PC-3 (cell line): ENCODE results near the gene USH1C. TPM values are rescaled to one million over a fixed set of nuclear protein-coding genes. Genes with fewer than 3 reads are reported as not detected.

Experiments
- ATAC-seq: fragments of 200-7000 bp; cut with Tn5 transposase; 2 replicates; pipeline ENCODE4 v1.9.1; 2020; ENCODE audit warnings: mild to moderate bottlenecking, moderate library complexity
- BruUV-seq: library from RNA; stranded (reverse); fragments of 400-500 nt; replicated peaks from 2 replicates; lab custom pipeline; 2021; lab: Mats Ljungman, UMichigan
- CTCF ChIA-PET: fragments of 300-600 bp; sonication (Branson Sonifier 250); formaldehyde crosslinking; loops from one replicate; lab custom pipeline; 2022; ENCODE audit warnings: antibody characterized with exemption; lab: Charles Lee
- POLR2A ChIA-PET: fragments of 300-600 bp; sonication (Branson Sonifier 250); formaldehyde crosslinking; loops from one replicate; lab custom pipeline; 2022; ENCODE audit warnings: antibody characterized with exemption; ENCODE audit not compliant: unreplicated experiment; lab: Charles Lee
- DNase-seq: peaks from one replicate; pipeline ENCODE4 v3.0.0-alpha.2; 2015
- H2AFZ ChIP-seq: fragments of 300-600 bp; sonication (generic); 2 replicates; pipeline ENCODE4 v1.6.0; 2016; ENCODE audit warnings: antibody characterized with exemption, low read length
- H3F3A ChIP-seq: fragments of 300-600 bp; sonication (generic); one replicate; pipeline ENCODE4 v1.6.0; 2017; ENCODE audit warnings: antibody characterized with exemption, low read length, control low read depth, mild to moderate bottlenecking; ENCODE audit not compliant: unreplicated experiment
- H3K27ac ChIP-seq: fragments of 300-600 bp; sonication (generic); 2 replicates; pipeline ENCODE4 v1.5.1; 2016; ENCODE audit warnings: mild to moderate bottlenecking, low read length
- H3K27me3 ChIP-seq: fragments of 300-600 bp; sonication (generic); 2 replicates; pipeline ENCODE4 v1.6.1; 2016; ENCODE audit warnings: low read length, mixed read lengths
- H3K36me3 ChIP-seq: fragments of 300-600 bp; sonication (generic); 2 replicates; pipeline ENCODE4 v1.6.1; 2016; ENCODE audit warnings: low read depth, mixed run types, low read length, mixed read lengths
- H3K4me1 ChIP-seq: fragments of 300-600 bp; sonication (generic); 2 replicates; pipeline ENCODE4 v1.5.1; 2016; ENCODE audit warnings: low read length; ENCODE audit not compliant: insufficient read depth
- H3K4me2 ChIP-seq: fragments of 300-600 bp; sonication (generic); 2 replicates; pipeline ENCODE4 v1.6.0; 2016; ENCODE audit warnings: low read length
- H3K4me3 ChIP-seq: fragments of 300-600 bp; sonication (generic); 2 replicates; pipeline ENCODE4 v1.5.1; 2016; ENCODE audit warnings: mild to moderate bottlenecking, low read length, mixed read lengths
- H3K79me2 ChIP-seq: fragments of 300-600 bp; sonication (generic); 2 replicates; pipeline ENCODE4 v1.6.1; 2017; ENCODE audit warnings: low read length, mixed read lengths
- H3K9ac ChIP-seq: fragments of 300-600 bp; sonication (generic); 2 replicates; pipeline ENCODE4 v1.6.0; 2016; ENCODE audit warnings: mild to moderate bottlenecking, low read length
- H3K9me2 ChIP-seq: fragments of 300-600 bp; sonication (generic); replicated peaks from 2 replicates; pipeline ENCODE4 v1.6.1; 2016; ENCODE audit warnings: mixed run types, low read length, mixed read lengths
- H3K9me3 ChIP-seq: fragments of 300-600 bp; sonication (generic); 2 replicates; pipeline ENCODE4 v1.6.1; 2016; ENCODE audit warnings: low read length, mixed read lengths
- H4K20me1 ChIP-seq: fragments of 300-600 bp; sonication (generic); 2 replicates; pipeline ENCODE4 v1.6.1; 2016; ENCODE audit warnings: low read length, mixed read lengths
- EZH2 ChIP-seq: fragments of 300-600 bp; sonication (generic); IDR thresholded peaks from one replicate; pipeline ENCODE4 v1.6.1; 2017; ENCODE audit warnings: antibody characterized with exemption, mild to moderate bottlenecking, low read length; ENCODE audit not compliant: unreplicated experiment
- EZH2phosphoT487 ChIP-seq: fragments of 300-600 bp; sonication (generic); IDR thresholded peaks from 2 replicates; pipeline ENCODE4 v1.6.1; 2018; ENCODE audit warnings: mild to moderate bottlenecking, antibody characterized with exemption, low read length, borderline replicate concordance
- intact Hi-C: fragments of 100-400 bp; cut with micrococcal nuclease; formaldehyde crosslinking; loops from 2 replicates; pipeline ENCODE4 v1.9.0; 2023
- total RNA-seq: library from RNA; depleted of rRNA; stranded (reverse); fragments of >200 nt; gene quantifications from 2 replicates; pipeline ENCODE4 v1.2.3, GENCODE V29; 2014
- TF ChIP-seq, protein P1 (sequence below): fragments of 300-600 bp; sonication (generic); conservative IDR thresholded peaks from 2 replicates; pipeline ENCODE4 v1.5.1; 2017; ENCODE audit warnings: antibody characterized with exemption, low read depth, mild to moderate bottlenecking, low read length

The USH1C gene
- total RNA-seq, 1 experiment from 2014 or later: not detected

DNA sequence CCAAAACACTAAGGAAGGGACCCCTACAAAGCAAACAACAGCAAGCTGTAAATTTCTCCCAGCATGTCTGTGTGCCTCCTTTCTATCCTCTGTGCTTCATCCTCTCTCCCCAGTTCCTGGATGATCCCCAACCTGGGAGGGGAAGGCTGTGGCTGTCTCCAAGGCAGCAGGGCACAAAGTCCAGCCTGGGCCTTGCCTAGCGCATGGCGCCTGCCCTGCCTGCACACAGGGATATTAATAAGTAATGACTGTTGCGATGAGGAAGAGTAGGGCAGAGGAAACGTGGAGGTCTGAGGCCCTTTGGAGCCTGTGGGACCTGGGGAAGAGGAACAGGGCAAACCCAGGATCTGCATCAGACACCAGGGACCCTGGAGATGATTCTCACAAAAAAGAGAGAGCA is 2.0 kb downstream of the USH1C start:
- H3K4me2 ChIP-seq: no peak overlapping the region
- CTCF ChIA-PET: no interaction called here

DNA sequence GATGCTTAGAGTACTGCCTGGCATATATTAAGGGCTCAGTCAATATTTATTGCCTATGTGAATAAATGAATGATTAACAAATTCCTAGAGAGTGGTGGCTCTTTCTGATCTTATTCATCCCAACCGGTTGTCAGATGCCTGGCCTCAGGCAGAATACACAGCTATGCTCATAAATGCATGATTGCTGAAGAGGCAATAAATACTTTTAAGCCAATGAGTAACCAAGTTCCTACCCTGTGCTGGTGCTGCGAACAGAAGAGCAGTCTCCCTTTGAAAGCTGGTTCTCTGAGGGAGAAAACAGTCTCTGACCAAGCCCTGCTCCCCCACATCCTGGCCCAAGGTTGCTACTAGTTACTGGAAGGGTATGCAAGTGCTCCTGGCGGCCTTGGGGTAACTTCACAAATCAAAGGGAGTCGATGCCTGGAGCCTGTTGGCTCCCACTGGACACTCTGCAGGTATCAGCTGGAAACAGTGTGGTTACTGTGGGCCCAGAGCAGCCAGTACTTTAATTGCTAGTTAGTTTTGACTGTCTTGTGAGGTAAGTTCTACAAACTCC is 2.8 kb downstream of the USH1C start:
- Histone ChIP-seq H3K27me3 (peaks cover 18% of the 10 kb centered on the region), H3K9me3 (no peaks in the 10 kb centered on the region), H3K9ac (no peak overlapping the region), H3K36me3 (no peaks in the 10 kb centered on the region), H2AFZ (no peak overlapping the region), H3K4me2 (no peak overlapping the region), H3K9me2 (no peaks in the 10 kb centered on the region), H3F3A (no peaks in the 10 kb centered on the region), H3K4me1 (no peaks in the 10 kb centered on the region), H3K4me3 (no peak overlapping the region), H3K27ac (no peak overlapping the region), H4K20me1 (no peaks in the 10 kb centered on the region), H3K79me2 (no peaks in the 10 kb centered on the region)
- TF ChIP-seq, protein P1, sequence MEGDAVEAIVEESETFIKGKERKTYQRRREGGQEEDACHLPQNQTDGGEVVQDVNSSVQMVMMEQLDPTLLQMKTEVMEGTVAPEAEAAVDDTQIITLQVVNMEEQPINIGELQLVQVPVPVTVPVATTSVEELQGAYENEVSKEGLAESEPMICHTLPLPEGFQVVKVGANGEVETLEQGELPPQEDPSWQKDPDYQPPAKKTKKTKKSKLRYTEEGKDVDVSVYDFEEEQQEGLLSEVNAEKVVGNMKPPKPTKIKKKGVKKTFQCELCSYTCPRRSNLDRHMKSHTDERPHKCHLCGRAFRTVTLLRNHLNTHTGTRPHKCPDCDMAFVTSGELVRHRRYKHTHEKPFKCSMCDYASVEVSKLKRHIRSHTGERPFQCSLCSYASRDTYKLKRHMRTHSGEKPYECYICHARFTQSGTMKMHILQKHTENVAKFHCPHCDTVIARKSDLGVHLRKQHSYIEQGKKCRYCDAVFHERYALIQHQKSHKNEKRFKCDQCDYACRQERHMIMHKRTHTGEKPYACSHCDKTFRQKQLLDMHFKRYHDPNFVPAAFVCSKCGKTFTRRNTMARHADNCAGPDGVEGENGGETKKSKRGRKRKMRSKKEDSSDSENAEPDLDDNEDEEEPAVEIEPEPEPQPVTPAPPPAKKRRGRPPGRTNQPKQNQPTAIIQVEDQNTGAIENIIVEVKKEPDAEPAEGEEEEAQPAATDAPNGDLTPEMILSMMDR: no peak
- TF ChIP-seq EZH2phosphoT487 (no peak), EZH2 (no peak)
- DNase-seq: peak; percentile 27
- BruUV-seq: no TSS peak
- ChIA-PET POLR2A (no interaction called here), CTCF (interaction anchor here (0.6 kb wide), 1 partner anchor 43 kb away, joined by 3 read pairs; no protein-coding TSS in a partner anchor)
- intact Hi-C loops: no loop called here
- peak; percentile 50; the same call in 1 of the 2 replicates for ATAC-seq

More for the DNA sequence above, 2.0 kb downstream of the USH1C start:
- no peaks in the 10 kb centered on the region for H3K36me3 ChIP-seq
- no peaks in the 10 kb centered on the region for H3K9me2 ChIP-seq
- POLR2A ChIA-PET: no interaction called here
- H3F3A ChIP-seq: no peaks in the 10 kb centered on the region
- H3K4me3 ChIP-seq: no peak overlapping the region
- H3K27me3 ChIP-seq: peaks cover 11% of the 10 kb centered on the region
- BruUV-seq: no TSS peak
- H3K27ac ChIP-seq: no peak overlapping the region
- no peaks in the 10 kb centered on the region for H3K79me2 ChIP-seq
- H3K9me3 ChIP-seq: no peaks in the 10 kb centered on the region
- no peak overlapping the region for H3K9ac ChIP-seq
- DNase-seq (no peak), ATAC-seq (no peak)
- H3K4me1 ChIP-seq: no peaks in the 10 kb centered on the region
- TF ChIP-seq, protein P1: no peak
- TF ChIP-seq EZH2: no peak
- no peak for TF ChIP-seq EZH2phosphoT487
- no peaks in the 10 kb centered on the region for H4K20me1 ChIP-seq
- intact Hi-C loops: no loop called here
- no peak overlapping the region for H2AFZ ChIP-seq

- Histone ChIP-seq H3K27ac (no peak overlapping the region), H3K4me1 (no peaks in the 10 kb centered on the region), H3K4me2 (no peak overlapping the region), H4K20me1 (no peaks in the 10 kb centered on the region), H3K9me3 (no peaks in the 10 kb centered on the region), H3K36me3 (no peaks in the 10 kb centered on the region), H3K4me3 (no peak overlapping the region), H3K27me3 (peaks cover 24% of the 10 kb centered on the region), H3K9me2 (no peaks in the 10 kb centered on the region), H3K79me2 (no peaks in the 10 kb centered on the region), H2AFZ (no peak overlapping the region), H3K9ac (no peak overlapping the region), H3F3A (no peaks in the 10 kb centered on the region)
- TF ChIP-seq, protein P1: no peak
- TF ChIP-seq EZH2phosphoT487 (no peak), EZH2 (no peak)
- ATAC-seq (no peak), DNase-seq (no peak)
- intact Hi-C loops: no loop called here
- POLR2A ChIA-PET: no interaction called here
- CTCF ChIA-PET: interaction anchor here (0.6 kb wide), 1 partner anchor 42 kb away, joined by 3 read pairs; no protein-coding TSS in a partner anchor
- no TSS peak for BruUV-seq
Measured at GRCh38 chr11:17540807-17541206, 3.4 kb downstream of the USH1C start.
